ENCODE measurements around the gene CARM1. TPM values are rescaled to one million over a fixed set of nuclear protein-coding genes. Genes with fewer than 3 reads are reported as not detected.

CARM1 gene
- polyA plus RNA-seq, 2 of the 4 experiments (the other 2 are of a cell fraction): 15.2 to 32.2 TPM

GRCh38 chr19:10891405-10892086 is 20.2 kb downstream of the CARM1 start:
- H3K4me3 ChIP-seq: no peak overlapping the region
- 89% methylated on average over 19 of the region's 21 CpGs for WGBS (ENCODE audit: missing lambda C conversion rate)
- no peak for DNase-seq (ENCODE audit: low read depth in 1 of 2, low spot score in 1 of 2)
- H3K27ac ChIP-seq: no peak overlapping the region
- H3K4me1 ChIP-seq: peaks cover 5% of the 10 kb centered on the region
- no peak for ATAC-seq
- FAIRE-seq: no peak
- TF ChIP-seq CEBPB (IDR thresholded peaks at IDR 0.05) (no peak), MAX (IDR thresholded peaks at IDR 0.05) (no peak), KDM1A (IDR thresholded peaks at IDR 0.05; ENCODE audit: low read depth) (no peak), GATA3 (IDR thresholded peaks at IDR 0.05; ENCODE audit: borderline replicate concordance) (no peak), EHMT2 (IDR thresholded peaks at IDR 0.05; ENCODE audit: low read depth) (no peak), NPAS2 (CRISPR knock-in tag; IDR thresholded peaks at IDR 0.05; ENCODE audit: borderline replicate concordance) (no peak), POLR2AphosphoS2 (conservative IDR thresholded peaks at IDR 0.05; ENCODE audit: low read length) (no peak), CHD4 (IDR thresholded peaks at IDR 0.05; ENCODE audit: borderline replicate concordance) (no peak)
- ChIA-PET POLR2A (no interaction called here), CTCF (interaction anchor here (1.4 to 1.6 kb wide), 2 partner anchors 11 to 27 kb away, joined by 4 to 5 read pairs; no protein-coding TSS in a partner anchor)
- no peaks in the 10 kb centered on the region for H3K9me3 ChIP-seq
- no peak overlapping the region for H3K4me2 ChIP-seq

GRCh38 chr19:10892256-10892655 is 20.9 kb downstream of the CARM1 start:
- ATAC-seq (no peak), FAIRE-seq (no peak), DNase-seq (ENCODE audit: low read depth in 1 of 2, low spot score in 1 of 2) (no peak)
- CTCF ChIA-PET: interaction anchor here (1.4 kb wide), 1 partner anchor 28 kb away, joined by 4 read pairs; no protein-coding TSS in a partner anchor
- Histone ChIP-seq H3K4me3 (no peak overlapping the region), H3K9me3 (no peaks in the 10 kb centered on the region), H3K4me1 (peaks cover 12% of the 10 kb centered on the region), H3K4me2 (no peak overlapping the region), H3K27ac (no peak overlapping the region)
- TF ChIP-seq ZC3H11A (IDR thresholded peaks at IDR 0.05): no peak
- no peak for TF ChIP-seq RNF2 (IDR thresholded peaks at IDR 0.05; ENCODE audit: borderline replicate concordance, low read depth)
- TF ChIP-seq HOXA7 (CRISPR knock-in tag; IDR thresholded peaks at IDR 0.05): no peak
- TF ChIP-seq KDM5A (IDR thresholded peaks at IDR 0.05): no peak
- TF ChIP-seq FOSL2 (IDR thresholded peaks at IDR 0.05): no peak
- TF ChIP-seq FOSL2 (CRISPR knock-in tag; IDR thresholded peaks at IDR 0.05): no peak
- no peak for TF ChIP-seq EP300 (IDR thresholded peaks at IDR 0.05)
- TF ChIP-seq JUNB (IDR thresholded peaks at IDR 0.05): no peak
- TF ChIP-seq E2F6 (IDR thresholded peaks at IDR 0.05; ENCODE audit: borderline replicate concordance, low read depth): no peak
- TF ChIP-seq HES2 (IDR thresholded peaks at IDR 0.05): no peak
- 98% methylated on average over 8 of the region's 13 CpGs for WGBS (ENCODE audit: missing lambda C conversion rate)
- POLR2A ChIA-PET: no interaction called here

- no peak for FAIRE-seq
- no peak overlapping the region for H3K4me2 ChIP-seq
- peaks cover 20% of the 10 kb centered on the region for H3K4me1 ChIP-seq
- WGBS (ENCODE audit: missing lambda C conversion rate): 94% methylated on average over 7 of the region's 7 CpGs
- no peak overlapping the region for H3K27ac ChIP-seq
- no peak for DNase-seq (ENCODE audit: low read depth in 1 of 2, low spot score in 1 of 2)
- ATAC-seq: no peak
- TF ChIP-seq HOXA7 (CRISPR knock-in tag; IDR thresholded peaks at IDR 0.05): no peak
- TF ChIP-seq BHLHE40 (IDR thresholded peaks at IDR 0.05; ENCODE audit: low read depth, low read length): no peak
- TF ChIP-seq REST (IDR thresholded peaks at IDR 0.05): no peak
- no peak for TF ChIP-seq ZNF302 (CRISPR knock-in tag; IDR thresholded peaks at IDR 0.05)
- TF ChIP-seq ZC3H11A (IDR thresholded peaks at IDR 0.05): no peak
- TF ChIP-seq FOXS1 (CRISPR knock-in tag; IDR thresholded peaks at IDR 0.05): no peak
- no peak for TF ChIP-seq E2F6 (IDR thresholded peaks at IDR 0.05; ENCODE audit: borderline replicate concordance, low read depth)
- TF ChIP-seq JUN (IDR thresholded peaks at IDR 0.05): no peak
- TF ChIP-seq USF2 (IDR thresholded peaks at IDR 0.05): no peak
- no peak for TF ChIP-seq RAD21 (conservative IDR thresholded peaks at IDR 0.05 in 1 of 2, IDR thresholded peaks at IDR 0.05 in 1 of 2)
- no peak for TF ChIP-seq ESRRA (IDR thresholded peaks at IDR 0.05; ENCODE audit: borderline replicate concordance, low read length)
- no peak for TF ChIP-seq HOXB5 (CRISPR knock-in tag; IDR thresholded peaks at IDR 0.05)
- TF ChIP-seq MAX (IDR thresholded peaks at IDR 0.05): no peak
- ChIA-PET CTCF (no interaction called here), POLR2A (no interaction called here)
- H3K9me3 ChIP-seq: no peaks in the 10 kb centered on the region
- H3K4me3 ChIP-seq: no peak overlapping the region
Measured at GRCh38 chr19:10894911-10895213, 23.5 kb downstream of the CARM1 start.

Data from A549 (cell line).